ENCODE results near the gene ANKRD6.
"Not testable (repeated sequence)": the region's sequence is repeated elsewhere in the genome, so short reads cannot be mapped to it uniquely, and the experiment has no call there.

The ANKRD6 gene

GRCh38 chr6:89432875-89433251, at the start of gene ANKRD6:
TSS of gene ANKRD6 (plus strand) at chr6:89433152. CDS start at chr6:89566977, 133,825 bp downstream.
- peak; percentile 26 for DNase-seq

GRCh38 chr6:89385156-89385667, 47.7 kb upstream of the ANKRD6 start:
- no peak for DNase-seq

GRCh38 chr6:89385846-89386245, 47.1 kb upstream of the ANKRD6 start:
- DNase-seq, result no peak

GRCh38 chr6:89386917-89387491, 45.9 kb upstream of the ANKRD6 start:
- DNase-seq, result no peak

GRCh38 chr6:89387516-89388201, 45.3 kb upstream of the ANKRD6 start:
- no peak for DNase-seq

GRCh38 chr6:89388846-89389245, 44.1 kb upstream of the ANKRD6 start:
- DNase-seq, result no peak

- DNase-seq, result no peak
Observed at GRCh38 chr6:89392823-89393222, 40.1 kb upstream of the ANKRD6 start.

GRCh38 chr6:89393659-89394058, 39.3 kb upstream of the ANKRD6 start:
- DNase-seq, result no peak

- not testable (repeated sequence) for DNase-seq
Observed at GRCh38 chr6:89397884-89398283, 35.1 kb upstream of the ANKRD6 start.

GRCh38 chr6:89398762-89399525, 34.0 kb upstream of the ANKRD6 start:
- no peak for DNase-seq

GRCh38 chr6:89400050-89400449, 32.9 kb upstream of the ANKRD6 start:
- no peak for DNase-seq

GRCh38 chr6:89400912-89401399, 32.0 kb upstream of the ANKRD6 start:
- no peak for DNase-seq

- DNase-seq, result no peak
Observed at GRCh38 chr6:89402776-89403175, 30.2 kb upstream of the ANKRD6 start.

GRCh38 chr6:89404512-89404911, 28.4 kb upstream of the ANKRD6 start:
- no peak for DNase-seq

- DNase-seq, result no peak
Observed at GRCh38 chr6:89406141-89406540, 26.8 kb upstream of the ANKRD6 start.

- no peak for DNase-seq
Observed at GRCh38 chr6:89409461-89410035, 23.4 kb upstream of the ANKRD6 start.

- no peak for DNase-seq
Observed at GRCh38 chr6:89410231-89410761, 22.7 kb upstream of the ANKRD6 start.

GRCh38 chr6:89410788-89411144, 22.2 kb upstream of the ANKRD6 start:
- no peak for DNase-seq

- no peak for DNase-seq
Observed at GRCh38 chr6:89411145-89412070, 21.5 kb upstream of the ANKRD6 start.

- no peak for DNase-seq
Observed at GRCh38 chr6:89412071-89413005, 20.6 kb upstream of the ANKRD6 start, which contains the start of gene RRAGD. TSS of gene RRAGD (minus strand) at chr6:89412273. CDS start at chr6:89411993, 280 bp downstream.

GRCh38 chr6:89413006-89413400, 19.9 kb upstream of the ANKRD6 start:
- DNase-seq, result no peak
